Uterus (tissue), 4 donors: Measurements from ENCODE around the gene CAVIN1. TPM values are rescaled to one million over a fixed set of nuclear protein-coding genes. Genes with fewer than 3 reads are reported as not detected.

Experiments
- DNase-seq, 2 donors: peaks; one replicate each; pipeline ENCODE4 v3.0.0-alpha.2; 2019 to 2020
- H3K27ac ChIP-seq, 2 donors: fragments of 200-600 bp; sonication (generic); 1 replicate in 1 of 2; 2 replicates in 1 of 2; pipeline ENCODE4 v1.5.1; 2016 to 2018
- H3K27me3 ChIP-seq, 2 donors: fragments of 200-600 bp; sonication (generic); one replicate each; pipeline ENCODE4 v1.5.1; 2018 to 2019; ENCODE audit warnings: control low read depth in 1 of 2
- H3K36me3 ChIP-seq, 2 donors: fragments of 200-600 bp; sonication (generic); one replicate each; pipeline ENCODE4 v1.5.1; 2019; ENCODE audit warnings: control low read depth in 1 of 2
- H3K4me1 ChIP-seq, 2 donors: fragments of 200-600 bp; sonication (generic); one replicate each; pipeline ENCODE4 v1.5.1; 2018 to 2019; ENCODE audit warnings: control low read depth in 1 of 2
- H3K4me3 ChIP-seq, 2 donors: fragments of 200-600 bp; sonication (generic); 1 replicate in 1 of 2; 2 replicates in 1 of 2; pipeline ENCODE4 v1.5.1; 2018 to 2019; ENCODE audit warnings: mild to moderate bottlenecking in 1 of 2
- H3K9me3 ChIP-seq, 2 donors: fragments of 200-600 bp; sonication (generic); one replicate each; pipeline ENCODE4 v1.5.1; 2019; ENCODE audit warnings: control low read depth in 1 of 2
- CTCF ChIP-seq, 4 experiments: fragments of 200-600 bp in 2 of 4; fragments of 450-650 bp in 2 of 4; sonication (generic) in 2 of 4; IDR thresholded peaks; one replicate each; pipeline ENCODE4 v1.5.1; 2016 to 2019; ENCODE audit warnings: antibody characterized with exemption in 4 of 4, mild to moderate bottlenecking in 2 of 4, moderate library complexity in 1 of 4
- POLR2A ChIP-seq, 2 donors: fragments of 450-650 bp; IDR thresholded peaks; one replicate each; pipeline ENCODE4 v1.6.1; 2016; ENCODE audit warnings: antibody characterized with exemption in 2 of 2, mild to moderate bottlenecking in 1 of 2, moderate library complexity in 1 of 2
- intact Hi-C: fragments of 100-400 bp; cut with DNase I; formaldehyde crosslinking; loops from one replicate; pipeline ENCODE4 v1.15.1; 2023; ENCODE audit warnings: low total_unique reads
- total RNA-seq, 4 donors: library from RNA; depleted of rRNA in 3 of 4; stranded (reverse); fragments of >200 nt in 3 of 4; gene quantifications; one replicate each; pipeline versions ENCODE4 v1.1.0 to v1.2.4, GENCODE V29; 2014 to 2023
- donor health status: DM: yes; HTN: yes; CAD: no.

CAVIN1 gene
- total RNA-seq = 100 to 1,000 TPM; 204 to 520 (median 372) TPM

- Histone ChIP-seq H3K36me3 (no peaks in the 10 kb centered on the region), H3K27ac (peak within 1 kb of the TSS; percentile 98 to 99), H3K27me3 (no peaks in the 10 kb centered on the region), H3K4me3 (peak within 1 kb of the TSS; percentile 92 to 93), H3K9me3 (no peaks in the 10 kb centered on the region), H3K4me1 (no peaks in the 10 kb centered on the region)
- DNase-seq = peak; percentile 100
- peak in 2 of 4 experiments; percentile 12 to 13 for TF ChIP-seq CTCF (IDR thresholded peaks at IDR 0.05)
- peak; percentile 97 to 99 for TF ChIP-seq POLR2A (IDR thresholded peaks at IDR 0.05)
- intact Hi-C loops = no loop called here
Measured at GRCh38 chr17:42422958-42423712, at the start of gene CAVIN1. CAVIN1 (minus strand) TSS chr17:42423256; CDS start chr17:42423097, 159 bp downstream.

GRCh38 chr17:42467889-42468288 lies 44.8 kb upstream of the CAVIN1 start:
- no peak for TF ChIP-seq CTCF (IDR thresholded peaks at IDR 0.05)

GRCh38 chr17:42463976-42464400 lies 40.9 kb upstream of the CAVIN1 start:
- no peaks in the 10 kb centered on the region for H3K36me3 ChIP-seq
- intact Hi-C loops = no loop called here

More at GRCh38 chr17:42467889-42468288, 44.8 kb upstream of the CAVIN1 start:
- Histone ChIP-seq H3K9me3 (no peaks in the 10 kb centered on the region), H3K4me3 (no peak overlapping the region), H3K36me3 (no peaks in the 10 kb centered on the region), H3K4me1 (no peaks in the 10 kb centered on the region), H3K27me3 (no peaks in the 10 kb centered on the region), H3K27ac (no peak overlapping the region)
- intact Hi-C loops = no loop called here
- no peak for DNase-seq

GRCh38 chr17:42460371-42460770 lies 37.3 kb upstream of the CAVIN1 start:
- Histone ChIP-seq H3K9me3 (no peaks in the 10 kb centered on the region), H3K27me3 (no peaks in the 10 kb centered on the region), H3K27ac (peak overlapping the region; percentile 97 to 99), H3K4me1 (peaks cover 0 to 3% of the 10 kb centered on the region in 2 donors), H3K36me3 (no peaks in the 10 kb centered on the region), H3K4me3 (peak overlapping the region in 1 of 2 donors; percentile 63)
- intact Hi-C loops = no loop called here
- DNase-seq = no peak
- TF ChIP-seq CTCF (IDR thresholded peaks at IDR 0.05) = no peak
- TF ChIP-seq POLR2A (IDR thresholded peaks at IDR 0.05) = no peak

More at GRCh38 chr17:42463976-42464400, 40.9 kb upstream of the CAVIN1 start:
- H3K27ac ChIP-seq = no peak overlapping the region
- no peak overlapping the region for H3K4me3 ChIP-seq
- TF ChIP-seq POLR2A (IDR thresholded peaks at IDR 0.05) (no peak), CTCF (IDR thresholded peaks at IDR 0.05) (no peak)
- H3K9me3 ChIP-seq = no peaks in the 10 kb centered on the region
- H3K4me1 ChIP-seq = peaks cover 0 to 3% of the 10 kb centered on the region in 2 donors
- no peak for DNase-seq
- H3K27me3 ChIP-seq = no peaks in the 10 kb centered on the region

GRCh38 chr17:42459801-42460281 lies 36.8 kb upstream of the CAVIN1 start:
- no peak for DNase-seq
- H3K4me1 ChIP-seq = peaks cover 0 to 3% of the 10 kb centered on the region in 2 donors
- no peak for TF ChIP-seq POLR2A (IDR thresholded peaks at IDR 0.05)
- TF ChIP-seq CTCF (IDR thresholded peaks at IDR 0.05) = no peak
- H3K27ac ChIP-seq = peak overlapping the region; percentile 97 to 99
- no peaks in the 10 kb centered on the region for H3K9me3 ChIP-seq
- H3K27me3 ChIP-seq = no peaks in the 10 kb centered on the region
- intact Hi-C loops = no loop called here
- H3K36me3 ChIP-seq = no peaks in the 10 kb centered on the region
- H3K4me3 ChIP-seq = peak overlapping the region; percentile 63 to 79
